HepG2 (cell line): ENCODE measurements around the gene CSNK1D. TPM values are rescaled to one million over a fixed set of nuclear protein-coding genes. Genes with fewer than 3 reads are reported as not detected.
A peak's percentile ranks its signal among the peaks of the same experiment; 100 is the strongest.

Source experiments
- EEA1 ChIP-seq: sonication (generic); formaldehyde crosslinking; IDR thresholded peaks from 2 replicates; pipeline ENCODE4 v1.5.1; 2020; ENCODE audit warnings: mild to moderate bottlenecking, missing genetic modification reagents, borderline replicate concordance
- HOMEZ ChIP-seq: IDR thresholded peaks from 2 replicates; pipeline ENCODE4 v1.6.1; 2016; ENCODE audit warnings: low read depth
- IRX3 ChIP-seq: sonication (generic); formaldehyde crosslinking; IDR thresholded peaks from 2 replicates; pipeline ENCODE4 v1.8.1; 2023; ENCODE audit warnings: mild to moderate bottlenecking, low read depth, missing genetic modification reagents, borderline replicate concordance
- KDM2A ChIP-seq: sonication (generic); formaldehyde crosslinking; IDR thresholded peaks from 2 replicates; pipeline ENCODE4 v1.4.0; 2020; ENCODE audit warnings: low read depth, missing genetic modification reagents, borderline replicate concordance
- NFKBIZ ChIP-seq: IDR thresholded peaks from 2 replicates; pipeline ENCODE4 v1.6.1; 2018; ENCODE audit warnings: missing genetic modification reagents, missing compliant biosample characterization
- NR2F1 ChIP-seq, 2 experiments: fragments of 450-650 bp in 1 of 2; formaldehyde crosslinking in 1 of 2; IDR thresholded peaks; 2 replicates each; pipeline versions ENCODE4 v1.5.0 to v1.6.1; 2016 to 2020; ENCODE audit warnings: mild to moderate bottlenecking in 1 of 2, missing compliant biosample characterization in 1 of 2, missing genetic modification reagents in 1 of 2, moderate library complexity in 1 of 2
- RFXANK ChIP-seq: IDR thresholded peaks from 2 replicates; pipeline ENCODE4 v1.6.1; 2016
- TCF7 ChIP-seq: sonication (generic); IDR thresholded peaks from 2 replicates; pipeline ENCODE4 v1.6.1; 2016; ENCODE audit warnings: antibody characterized with exemption, low read depth
- TERF1 ChIP-seq: sonication (generic); formaldehyde crosslinking; IDR thresholded peaks from 2 replicates; pipeline ENCODE4 v1.8.0; 2022; ENCODE audit warnings: mild to moderate bottlenecking, missing genetic modification reagents, moderate library complexity
- ZNF414 ChIP-seq: sonication (generic); formaldehyde crosslinking; IDR thresholded peaks from 2 replicates; pipeline ENCODE4 v1.5.0; 2020; ENCODE audit warnings: missing genetic modification reagents
- ZNF501 ChIP-seq: sonication (generic); formaldehyde crosslinking; IDR thresholded peaks from 2 replicates; pipeline ENCODE4 v1.5.1; 2020; ENCODE audit warnings: mild to moderate bottlenecking, moderate library complexity, missing genetic modification reagents
- ZNF776 ChIP-seq: sonication (generic); formaldehyde crosslinking; IDR thresholded peaks from 2 replicates; pipeline ENCODE4 v1.4.0; 2020; ENCODE audit warnings: mild to moderate bottlenecking, missing genetic modification reagents
- ZNF788 ChIP-seq: sonication (generic); formaldehyde crosslinking; IDR thresholded peaks from 2 replicates; pipeline ENCODE4 v1.5.0; 2020; ENCODE audit warnings: mild to moderate bottlenecking, missing genetic modification reagents, borderline replicate concordance
- ZNF83 ChIP-seq: sonication (generic); formaldehyde crosslinking; IDR thresholded peaks from 2 replicates; pipeline ENCODE4 v1.4.0; 2020; ENCODE audit warnings: missing genetic modification reagents, mild to moderate bottlenecking, borderline replicate concordance
- polyA plus RNA-seq, 8 experiments: library from polyadenylated mRNA; depleted of rRNA in 3 of 8; stranded (reverse) in 7 of 8; unstranded in 1 of 8; fragments of >200 nt; fragmentation: Illumina TruSeq in 4 of 8; extraction: Trizol in 4 of 8; gene quantifications; 2 replicates each; pipeline versions ENCODE4 v1.2.1 to v1.2.3, GENCODE V29; 2011 to 2016; ENCODE audit warnings: low read depth in 4 of 8, missing spikeins in 1 of 8, mixed read lengths in 1 of 8; ENCODE audit not compliant: insufficient read depth in 1 of 8
- total RNA-seq, 5 experiments: library from RNA; depleted of rRNA; stranded (reverse); fragments of >200 nt; fragmentation: Illumina TruSeq; extraction: Trizol; gene quantifications; 2 replicates each; pipeline ENCODE4 v1.2.3, GENCODE V29; 2016; ENCODE audit warnings: low read depth in 1 of 5
- TF ChIP-seq, protein P1 (sequence below): sonication (generic); formaldehyde crosslinking; IDR thresholded peaks from 2 replicates; pipeline ENCODE4 v1.4.0; 2020; ENCODE audit warnings: mild to moderate bottlenecking, missing genetic modification reagents
- TF ChIP-seq, protein P2 (sequence below): sonication (generic); formaldehyde crosslinking; IDR thresholded peaks from 2 replicates; pipeline ENCODE4 v1.4.0; 2020; ENCODE audit warnings: mild to moderate bottlenecking, low read depth, missing genetic modification reagents
- TF ChIP-seq, protein P3 (sequence below): sonication (generic); formaldehyde crosslinking; IDR thresholded peaks from 2 replicates; pipeline ENCODE4 v1.4.0; 2020; ENCODE audit warnings: missing genetic modification reagents
- TF ChIP-seq, protein P4 (sequence below): IDR thresholded peaks from 2 replicates; pipeline ENCODE4 v1.6.1; 2016; ENCODE audit warnings: missing compliant biosample characterization, missing genetic modification reagents, borderline replicate concordance

Gene CSNK1D
- total and polyA plus RNA-seq, 2 of the 13 experiments (the other 11 are each of a cell fraction or from before 2014, with no cell fraction given) = 31.5 to 128 TPM

DNA sequence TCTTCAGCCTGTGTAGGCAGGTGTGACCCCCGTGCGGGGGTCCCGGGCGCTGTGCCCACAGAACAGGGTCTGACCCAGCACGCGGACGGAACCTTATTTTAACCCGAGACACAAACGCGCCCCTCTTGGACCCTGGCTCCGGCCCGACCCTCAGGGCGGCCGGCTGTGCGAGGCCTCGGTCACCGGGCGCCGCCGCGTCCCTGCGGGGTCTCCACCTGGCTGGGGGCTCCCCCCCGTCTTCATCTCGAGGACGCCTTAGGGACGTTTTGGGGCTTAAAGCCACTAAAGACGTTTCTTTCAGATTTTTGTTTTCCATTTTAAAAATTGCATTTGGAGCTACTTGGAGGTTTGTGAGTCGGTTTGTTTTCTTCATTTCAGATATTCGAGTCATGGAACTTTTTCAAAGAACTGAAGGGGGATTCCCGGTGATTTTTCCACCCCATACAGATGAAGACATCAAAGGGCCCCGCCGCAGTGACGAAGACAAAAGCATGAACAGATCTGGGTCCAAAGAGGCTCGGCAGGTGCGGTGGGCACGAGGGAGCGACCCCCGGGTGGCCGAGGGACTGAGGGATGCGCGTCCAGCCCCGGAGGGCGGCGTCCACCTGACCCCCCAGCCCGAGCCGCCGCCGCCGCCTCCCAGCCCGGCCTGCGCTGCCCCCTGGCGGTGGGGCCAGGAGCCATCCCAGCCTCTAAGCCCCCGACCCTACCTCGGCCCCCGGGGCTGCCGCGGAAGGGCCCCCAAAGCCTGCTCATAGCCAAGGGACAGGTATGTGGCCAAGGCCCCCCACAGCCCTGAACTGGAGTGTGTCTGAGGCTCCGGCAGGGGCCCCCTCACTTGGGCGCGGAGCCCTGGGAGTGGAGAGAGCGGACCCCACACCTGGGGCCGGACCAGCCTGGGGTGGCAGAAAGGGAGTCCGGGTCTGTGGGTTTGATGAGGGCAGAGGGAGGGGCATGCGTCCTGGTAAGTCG, 47.7 kb upstream of the CSNK1D start (continued):
- TF ChIP-seq, protein P1, sequence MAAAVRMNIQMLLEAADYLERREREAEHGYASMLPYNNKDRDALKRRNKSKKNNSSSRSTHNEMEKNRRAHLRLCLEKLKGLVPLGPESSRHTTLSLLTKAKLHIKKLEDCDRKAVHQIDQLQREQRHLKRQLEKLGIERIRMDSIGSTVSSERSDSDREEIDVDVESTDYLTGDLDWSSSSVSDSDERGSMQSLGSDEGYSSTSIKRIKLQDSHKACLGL (CRISPR knock-in tag) = peak; percentile 1; the same call in 1 of the 2 replicates
- TF ChIP-seq NFKBIZ (CRISPR knock-in tag) = peak; percentile 61; the same call in 1 of the 2 replicates
- TF ChIP-seq ZNF776 (CRISPR knock-in tag) = 0 out of 2 replicates have a peak, but pooled peaks have one; percentile 11
- TF ChIP-seq TCF7 = peak; percentile 76
- TF ChIP-seq, protein P2, sequence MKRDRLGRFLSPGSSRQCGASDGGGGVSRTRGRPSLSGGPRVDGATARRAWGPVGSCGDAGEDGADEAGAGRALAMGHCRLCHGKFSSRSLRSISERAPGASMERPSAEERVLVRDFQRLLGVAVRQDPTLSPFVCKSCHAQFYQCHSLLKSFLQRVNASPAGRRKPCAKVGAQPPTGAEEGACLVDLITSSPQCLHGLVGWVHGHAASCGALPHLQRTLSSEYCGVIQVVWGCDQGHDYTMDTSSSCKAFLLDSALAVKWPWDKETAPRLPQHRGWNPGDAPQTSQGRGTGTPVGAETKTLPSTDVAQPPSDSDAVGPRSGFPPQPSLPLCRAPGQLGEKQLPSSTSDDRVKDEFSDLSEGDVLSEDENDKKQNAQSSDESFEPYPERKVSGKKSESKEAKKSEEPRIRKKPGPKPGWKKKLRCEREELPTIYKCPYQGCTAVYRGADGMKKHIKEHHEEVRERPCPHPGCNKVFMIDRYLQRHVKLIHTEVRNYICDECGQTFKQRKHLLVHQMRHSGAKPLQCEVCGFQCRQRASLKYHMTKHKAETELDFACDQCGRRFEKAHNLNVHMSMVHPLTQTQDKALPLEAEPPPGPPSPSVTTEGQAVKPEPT = no peak
- TF ChIP-seq, protein P3, sequence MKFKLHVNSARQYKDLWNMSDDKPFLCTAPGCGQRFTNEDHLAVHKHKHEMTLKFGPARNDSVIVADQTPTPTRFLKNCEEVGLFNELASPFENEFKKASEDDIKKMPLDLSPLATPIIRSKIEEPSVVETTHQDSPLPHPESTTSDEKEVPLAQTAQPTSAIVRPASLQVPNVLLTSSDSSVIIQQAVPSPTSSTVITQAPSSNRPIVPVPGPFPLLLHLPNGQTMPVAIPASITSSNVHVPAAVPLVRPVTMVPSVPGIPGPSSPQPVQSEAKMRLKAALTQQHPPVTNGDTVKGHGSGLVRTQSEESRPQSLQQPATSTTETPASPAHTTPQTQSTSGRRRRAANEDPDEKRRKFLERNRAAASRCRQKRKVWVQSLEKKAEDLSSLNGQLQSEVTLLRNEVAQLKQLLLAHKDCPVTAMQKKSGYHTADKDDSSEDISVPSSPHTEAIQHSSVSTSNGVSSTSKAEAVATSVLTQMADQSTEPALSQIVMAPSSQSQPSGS (CRISPR knock-in tag) = no peak
- TF ChIP-seq KDM2A = peak; percentile 44; the same call in 1 of the 2 replicates
- TF ChIP-seq EEA1 (CRISPR knock-in tag) = no peak; the same call in 1 of the 2 replicates
- TF ChIP-seq, protein P4, sequence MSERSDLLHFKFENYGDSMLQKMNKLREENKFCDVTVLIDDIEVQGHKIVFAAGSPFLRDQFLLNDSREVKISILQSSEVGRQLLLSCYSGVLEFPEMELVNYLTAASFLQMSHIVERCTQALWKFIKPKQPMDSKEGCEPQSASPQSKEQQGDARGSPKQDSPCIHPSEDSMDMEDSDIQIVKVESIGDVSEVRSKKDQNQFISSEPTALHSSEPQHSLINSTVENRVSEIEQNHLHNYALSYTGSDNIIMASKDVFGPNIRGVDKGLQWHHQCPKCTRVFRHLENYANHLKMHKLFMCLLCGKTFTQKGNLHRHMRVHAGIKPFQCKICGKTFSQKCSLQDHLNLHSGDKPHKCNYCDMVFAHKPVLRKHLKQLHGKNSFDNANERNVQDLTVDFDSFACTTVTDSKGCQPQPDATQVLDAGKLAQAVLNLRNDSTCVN (CRISPR knock-in tag) = 0 out of 2 replicates have a peak, but pooled peaks have one; percentile 51
- TF ChIP-seq HOMEZ (CRISPR knock-in tag) = no peak
- TF ChIP-seq TERF1 = 0 out of 2 replicates have a peak, but pooled peaks have one; percentile 50
- no peak for TF ChIP-seq IRX3 (CRISPR knock-in tag)
- peak; percentile 29; the same call in 1 of the 2 replicates for TF ChIP-seq ZNF788 (CRISPR knock-in tag)
- TF ChIP-seq RFXANK (CRISPR knock-in tag) = no peak
- no peak for TF ChIP-seq ZNF83 (CRISPR knock-in tag)
- 0 out of 2 replicates have a peak, but pooled peaks have one; percentile 17 for TF ChIP-seq ZNF414
- TF ChIP-seq ZNF501 (CRISPR knock-in tag) = peak; percentile 70; the same call in 1 of the 2 replicates
- peak in 1 of 2 experiments; percentile 21; a peak in 1 of 4 replicates for TF ChIP-seq NR2F1 (CRISPR knock-in tag; IDR thresholded peaks at IDR 0.05)
